ENCODE results near the gene AGPAT3. TPM values are rescaled to one million over a fixed set of nuclear protein-coding genes. Genes with fewer than 3 reads are reported as not detected.

The AGPAT3 gene
- total RNA-seq, 4 donors from 2014 or later, result 28.0 to 36.5 (median 32.2) TPM

GRCh38 chr21:44003307-44003966 is 138.4 kb downstream of the AGPAT3 start:
- peaks cover 0 to 13% (median 5%) of the 10 kb centered on the region in 4 donors for H3K4me1 ChIP-seq
- no peaks in the 10 kb centered on the region for H3K36me3 ChIP-seq
- DNase-seq (ENCODE audit: extremely low spot score), result no peak
- no peaks in the 10 kb centered on the region for H3K9me3 ChIP-seq
- WGBS, result 93% methylated on average over 5 of the region's 5 CpGs
- peaks cover 0 to 11% (median 0%) of the 10 kb centered on the region in 4 donors for H3K27me3 ChIP-seq
- TF ChIP-seq EP300 (IDR thresholded peaks at IDR 0.05) (no peak), POLR2A (IDR thresholded peaks at IDR 0.05; ENCODE audit: low read depth) (no peak), POLR2AphosphoS5 (IDR thresholded peaks at IDR 0.05) (no peak)
- TF ChIP-seq, protein P1, sequence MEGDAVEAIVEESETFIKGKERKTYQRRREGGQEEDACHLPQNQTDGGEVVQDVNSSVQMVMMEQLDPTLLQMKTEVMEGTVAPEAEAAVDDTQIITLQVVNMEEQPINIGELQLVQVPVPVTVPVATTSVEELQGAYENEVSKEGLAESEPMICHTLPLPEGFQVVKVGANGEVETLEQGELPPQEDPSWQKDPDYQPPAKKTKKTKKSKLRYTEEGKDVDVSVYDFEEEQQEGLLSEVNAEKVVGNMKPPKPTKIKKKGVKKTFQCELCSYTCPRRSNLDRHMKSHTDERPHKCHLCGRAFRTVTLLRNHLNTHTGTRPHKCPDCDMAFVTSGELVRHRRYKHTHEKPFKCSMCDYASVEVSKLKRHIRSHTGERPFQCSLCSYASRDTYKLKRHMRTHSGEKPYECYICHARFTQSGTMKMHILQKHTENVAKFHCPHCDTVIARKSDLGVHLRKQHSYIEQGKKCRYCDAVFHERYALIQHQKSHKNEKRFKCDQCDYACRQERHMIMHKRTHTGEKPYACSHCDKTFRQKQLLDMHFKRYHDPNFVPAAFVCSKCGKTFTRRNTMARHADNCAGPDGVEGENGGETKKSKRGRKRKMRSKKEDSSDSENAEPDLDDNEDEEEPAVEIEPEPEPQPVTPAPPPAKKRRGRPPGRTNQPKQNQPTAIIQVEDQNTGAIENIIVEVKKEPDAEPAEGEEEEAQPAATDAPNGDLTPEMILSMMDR (IDR thresholded peaks at IDR 0.05), result no peak
- intact Hi-C loops (cut with DNase I), result no loop called here
- no peak overlapping the region for H3K4me3 ChIP-seq
- H3K27ac ChIP-seq (replicated peaks in 1 of 4), result no peak overlapping the region

DNA sequence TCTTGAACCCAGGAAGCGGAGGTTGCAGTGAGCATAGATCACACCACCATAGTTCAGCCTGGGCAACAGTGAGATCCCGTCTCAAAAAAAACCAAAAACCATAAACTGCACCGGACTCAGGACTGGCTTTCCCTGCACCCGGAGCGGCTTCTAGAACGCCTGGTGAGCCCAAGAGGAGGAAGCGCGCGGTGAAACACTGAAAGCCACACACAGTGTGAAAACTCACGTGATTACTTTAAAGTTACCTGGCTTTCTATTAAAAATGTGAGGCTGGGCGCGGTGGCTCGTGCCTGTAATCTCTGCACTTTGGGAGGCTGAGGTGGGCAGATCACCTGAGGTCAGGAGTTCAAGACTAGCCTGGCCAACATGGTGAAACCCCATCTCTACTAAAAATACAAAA is 140.0 kb downstream of the AGPAT3 start:
- Histone ChIP-seq H3K27ac (replicated peaks in 1 of 4) (no peak overlapping the region), H3K4me1 (peaks cover 0 to 13% (median 5%) of the 10 kb centered on the region in 4 donors), H3K9me3 (no peaks in the 10 kb centered on the region), H3K27me3 (peaks cover 0 to 11% (median 0%) of the 10 kb centered on the region in 4 donors), H3K4me3 (no peak overlapping the region), H3K36me3 (no peaks in the 10 kb centered on the region)
- WGBS, result 94% methylated on average over 13 of the region's 13 CpGs
- no peak for TF ChIP-seq POLR2A (IDR thresholded peaks at IDR 0.05; ENCODE audit: low read depth)
- TF ChIP-seq EP300 (IDR thresholded peaks at IDR 0.05), result no peak
- TF ChIP-seq, protein P1 (IDR thresholded peaks at IDR 0.05), result no peak
- no peak for TF ChIP-seq POLR2AphosphoS5 (IDR thresholded peaks at IDR 0.05)
- intact Hi-C loops (cut with DNase I), result no loop called here
- no peak for DNase-seq (ENCODE audit: extremely low spot score)

DNA sequence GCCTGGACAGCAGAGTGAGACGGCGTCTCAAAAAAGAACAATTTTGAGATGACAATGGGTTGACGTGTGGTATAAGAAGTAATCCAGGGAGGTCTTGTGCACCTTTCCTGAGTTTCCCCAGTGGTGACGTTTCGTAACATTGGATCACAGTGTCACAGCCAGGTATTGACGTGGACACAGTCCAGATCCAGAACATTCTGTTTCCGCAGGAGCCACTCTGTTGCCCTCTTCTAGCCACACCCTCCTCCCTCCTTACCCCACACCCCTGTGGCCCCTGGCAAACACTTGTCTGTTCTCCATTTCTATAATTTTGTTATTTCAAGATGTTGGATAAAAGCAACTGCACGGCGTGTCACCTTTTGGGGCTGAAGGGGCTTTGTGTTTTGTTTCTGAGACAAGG is 140.6 kb downstream of the AGPAT3 start:
- intact Hi-C loops (cut with DNase I), result no loop called here
- Histone ChIP-seq H3K27ac (replicated peaks in 1 of 4) (peak overlapping the region in 3 of 4 donors; percentile 45 to 57 (median 52)), H3K27me3 (peaks cover 0 to 11% (median 0%) of the 10 kb centered on the region in 4 donors), H3K4me1 (peaks cover 0 to 13% (median 7%) of the 10 kb centered on the region in 4 donors), H3K9me3 (no peaks in the 10 kb centered on the region), H3K36me3 (no peaks in the 10 kb centered on the region), H3K4me3 (no peak overlapping the region)
- DNase-seq (ENCODE audit: extremely low spot score), result no peak
- 89% methylated on average over 9 of the region's 9 CpGs for WGBS
- TF ChIP-seq POLR2A (IDR thresholded peaks at IDR 0.05; ENCODE audit: low read depth) (no peak), EP300 (IDR thresholded peaks at IDR 0.05) (no peak), POLR2AphosphoS5 (IDR thresholded peaks at IDR 0.05) (no peak)
- TF ChIP-seq, protein P1 (IDR thresholded peaks at IDR 0.05), result no peak

- H3K36me3 ChIP-seq, result no peaks in the 10 kb centered on the region
- H3K4me3 ChIP-seq, result no peak overlapping the region
- no peak for TF ChIP-seq EP300 (IDR thresholded peaks at IDR 0.05)
- peak in 1 of 2 donors; percentile 10 for TF ChIP-seq POLR2AphosphoS5 (IDR thresholded peaks at IDR 0.05)
- H3K9me3 ChIP-seq, result no peaks in the 10 kb centered on the region
- 78% methylated on average over 9 of the region's 9 CpGs for WGBS
- intact Hi-C loops (cut with DNase I), result no loop called here
- peaks cover 3 to 17% (median 10%) of the 10 kb centered on the region in 4 donors for H3K4me1 ChIP-seq
- H3K27ac ChIP-seq (replicated peaks in 1 of 4), result peak overlapping the region in 3 of 4 donors; percentile 45 to 57 (median 52)
- peaks cover 0 to 7% (median 0%) of the 10 kb centered on the region in 4 donors for H3K27me3 ChIP-seq
- DNase-seq (ENCODE audit: extremely low spot score), result no peak
Measured at GRCh38 chr21:44006017-44006619, 141.1 kb downstream of the AGPAT3 start.

DNA sequence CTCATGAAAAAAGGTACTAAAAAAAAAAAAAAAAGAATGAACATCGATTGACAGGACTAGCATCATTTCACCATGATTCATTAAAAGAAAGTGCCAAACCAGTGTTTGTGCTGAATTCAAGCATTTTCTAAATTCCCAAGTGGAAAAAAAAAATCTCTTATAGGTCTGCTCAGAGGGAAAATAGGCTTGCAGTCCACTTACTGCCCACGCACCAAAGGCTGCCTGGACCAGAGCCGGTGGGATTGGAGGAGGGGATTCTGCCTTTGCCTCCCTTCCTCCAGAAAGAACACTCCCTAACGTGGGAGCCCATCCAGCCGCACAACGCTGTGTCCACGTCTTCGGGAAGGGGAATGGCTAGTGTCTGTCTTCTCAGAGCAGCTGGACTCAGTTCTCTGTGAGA is 141.6 kb downstream of the AGPAT3 start:
- no peak for DNase-seq (ENCODE audit: extremely low spot score)
- Histone ChIP-seq H3K4me3 (no peak overlapping the region), H3K9me3 (no peaks in the 10 kb centered on the region), H3K36me3 (no peaks in the 10 kb centered on the region), H3K27me3 (peaks cover 0 to 3% (median 0%) of the 10 kb centered on the region in 4 donors), H3K27ac (replicated peaks in 1 of 4) (peak overlapping the region in 3 of 4 donors; percentile 44 to 55 (median 51)), H3K4me1 (peaks cover 8 to 22% (median 15%) of the 10 kb centered on the region in 4 donors)
- WGBS, result 51% methylated on average over 6 of the region's 8 CpGs
- intact Hi-C loops (cut with DNase I), result no loop called here
- TF ChIP-seq, protein P1 (IDR thresholded peaks at IDR 0.05), result no peak
- TF ChIP-seq POLR2AphosphoS5 (IDR thresholded peaks at IDR 0.05), result no peak
- no peak for TF ChIP-seq POLR2A (IDR thresholded peaks at IDR 0.05; ENCODE audit: low read depth)
- TF ChIP-seq EP300 (IDR thresholded peaks at IDR 0.05), result no peak

Data from esophagus muscularis mucosa (tissue), 4 donors.